GM21381 (cell line): ENCODE results near the gene CCDC57.
"Not testable (repeated sequence)": the region's sequence is repeated elsewhere in the genome, so short reads cannot be mapped to it uniquely, and the experiment has no call there.

Experiments used
- ATAC-seq: cut with Tn5 transposase; IDR thresholded peaks from one replicate; pipeline ENCODE4 v1.9.1; 2021; ENCODE audit warnings: mild to moderate bottlenecking, moderate library complexity; ENCODE audit not compliant: unreplicated experiment

CCDC57 gene

DNA sequence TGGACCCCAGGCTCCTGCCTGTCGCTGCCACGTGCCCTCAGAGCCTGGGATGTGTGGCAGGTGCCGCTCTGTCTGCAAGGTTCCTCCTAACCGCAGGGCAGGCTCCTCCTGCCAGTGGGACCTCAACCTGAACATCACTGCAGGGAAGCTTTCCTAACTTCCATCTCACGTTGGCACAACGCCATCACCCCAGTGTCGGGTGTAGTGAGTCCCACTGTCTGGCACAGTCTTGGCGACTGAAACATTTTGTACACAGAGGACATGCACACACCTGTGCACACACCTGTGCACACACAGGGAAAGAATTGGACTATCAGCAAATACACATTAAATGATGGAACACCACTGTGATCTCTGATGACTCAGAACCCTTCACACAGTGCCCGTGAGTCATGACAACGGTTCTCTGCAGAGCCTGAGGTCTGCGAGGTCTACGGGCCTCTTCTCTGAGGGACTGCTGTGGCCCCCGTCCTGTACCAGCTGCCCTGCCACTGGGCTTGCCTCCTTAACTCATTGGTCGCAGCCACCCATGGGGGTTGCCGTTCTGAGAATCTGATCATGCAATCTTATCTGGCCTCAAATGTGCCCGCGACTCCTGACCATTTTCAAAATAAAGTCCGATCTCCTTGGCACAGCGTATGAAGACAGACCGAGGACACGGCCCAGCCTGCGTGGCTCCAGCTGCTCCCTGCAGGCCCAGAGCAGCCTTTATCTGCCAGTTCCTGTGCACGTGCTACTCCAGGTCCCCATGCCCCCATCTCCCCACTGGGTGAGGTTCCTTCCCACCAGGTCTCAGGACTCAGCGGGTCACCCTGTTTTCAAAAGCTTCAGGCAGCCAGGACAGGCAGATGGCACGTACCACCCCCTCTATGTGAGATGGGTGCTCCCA is 7.6 kb downstream of the CCDC57 start:
- ATAC-seq: no peak

- ATAC-seq: no peak
Measured at GRCh38 chr17:82203920-82204319, 8.7 kb downstream of the CCDC57 start.

DNA sequence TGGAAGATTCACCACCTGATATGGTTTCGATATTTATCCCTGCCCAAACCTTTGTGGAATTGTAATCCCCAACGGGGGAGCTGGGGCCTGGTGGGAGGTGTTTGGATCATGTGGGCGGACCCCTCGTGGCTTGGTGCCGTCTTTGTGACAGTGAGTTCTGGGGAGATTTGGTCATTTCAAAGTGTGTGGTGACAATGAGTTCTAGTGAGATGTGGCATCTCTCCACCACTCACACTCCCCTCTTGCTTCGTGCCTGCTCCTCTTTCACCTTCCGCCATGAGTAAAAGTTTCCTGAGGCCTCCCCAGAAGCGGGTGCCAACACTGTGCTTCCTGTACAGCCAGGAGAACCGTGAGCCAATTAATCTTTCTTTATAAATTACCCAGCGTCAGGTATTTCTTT is 9.7 kb downstream of the CCDC57 start:
- no peak for ATAC-seq

DNA sequence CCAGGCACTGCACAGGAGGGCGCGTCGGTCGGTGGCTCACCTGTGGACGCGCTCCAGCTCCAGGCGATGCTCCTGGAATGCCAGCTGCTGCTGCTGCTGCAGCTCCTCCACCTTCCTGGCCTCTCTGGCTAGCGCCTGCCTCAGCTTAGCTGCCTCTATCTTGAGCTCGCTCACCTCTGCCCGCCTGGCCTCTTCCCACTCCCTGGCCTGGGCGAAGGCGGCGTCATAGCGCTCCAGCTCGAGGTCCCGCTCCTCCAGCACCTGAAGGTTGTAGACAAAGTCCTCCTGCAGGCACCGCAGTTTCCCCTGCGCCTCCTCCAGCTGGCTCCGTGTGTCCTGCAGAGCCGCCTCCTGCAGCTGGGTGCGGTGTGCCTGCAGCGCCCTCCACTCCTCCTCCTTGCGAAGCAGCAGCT is 11.1 kb downstream of the CCDC57 start:
- ATAC-seq: no peak

DNA sequence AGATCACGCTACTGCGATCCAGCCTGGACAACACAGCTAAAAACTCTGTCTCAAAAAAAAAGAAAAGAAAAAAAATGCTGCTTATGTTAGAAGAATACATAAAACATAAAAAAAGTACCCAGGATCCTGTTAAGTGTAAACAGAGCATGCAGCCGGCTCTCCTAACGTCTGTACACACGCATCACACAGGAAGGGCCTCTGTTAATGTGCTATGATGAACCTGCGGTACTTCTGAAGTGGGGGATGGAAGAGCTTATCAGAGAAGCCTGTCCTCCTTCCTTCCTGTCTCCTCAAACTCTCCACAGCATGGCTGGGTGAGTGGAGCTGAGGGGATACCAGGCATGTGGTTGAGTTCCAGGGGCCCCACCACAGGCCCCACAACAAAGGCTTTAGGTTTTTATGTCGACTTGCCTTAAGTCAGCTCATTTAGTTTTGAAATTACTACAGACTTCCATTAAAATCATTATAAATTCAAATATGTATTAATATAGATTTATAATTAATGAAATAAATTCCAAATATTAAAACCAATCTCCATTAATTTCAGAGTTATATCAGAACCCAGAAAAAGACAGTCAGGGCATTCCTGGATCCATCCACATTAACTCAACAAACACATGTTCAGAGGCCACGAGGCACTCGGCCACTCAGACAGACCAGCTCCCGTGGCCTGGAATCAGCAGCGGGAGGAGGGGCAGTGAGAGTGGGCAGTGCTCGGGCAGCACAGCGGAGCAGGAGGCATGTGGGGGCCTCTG is 11.7 kb downstream of the CCDC57 start:
- no peak for ATAC-seq

GRCh38 chr17:82200135-82200534 is 12.5 kb downstream of the CCDC57 start:
- ATAC-seq: no peak

DNA sequence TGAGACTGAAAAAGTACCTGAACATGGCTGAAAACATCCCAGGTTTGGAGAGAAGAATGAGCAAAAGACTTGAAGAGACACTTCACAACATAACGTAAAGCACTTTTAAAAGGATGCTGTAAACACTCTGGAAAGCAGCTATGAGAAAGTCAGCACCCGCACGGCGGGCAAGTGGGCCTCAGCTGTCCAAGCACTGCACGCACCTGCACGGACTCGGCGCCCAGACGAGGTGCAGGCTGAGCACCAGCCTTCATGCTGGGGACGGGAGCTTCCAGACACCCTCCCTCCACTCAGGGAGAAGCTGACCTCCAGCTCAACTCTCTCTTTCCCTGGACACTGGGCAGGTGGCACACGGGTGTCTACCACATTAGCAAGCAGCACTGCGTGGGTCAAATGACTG is 13.1 kb downstream of the CCDC57 start:
- ATAC-seq: no peak

GRCh38 chr17:82198092-82198491 is 14.6 kb downstream of the CCDC57 start:
- ATAC-seq: no peak

- no peak for ATAC-seq
Measured at GRCh38 chr17:82195675-82196672, 16.7 kb downstream of the CCDC57 start.

DNA sequence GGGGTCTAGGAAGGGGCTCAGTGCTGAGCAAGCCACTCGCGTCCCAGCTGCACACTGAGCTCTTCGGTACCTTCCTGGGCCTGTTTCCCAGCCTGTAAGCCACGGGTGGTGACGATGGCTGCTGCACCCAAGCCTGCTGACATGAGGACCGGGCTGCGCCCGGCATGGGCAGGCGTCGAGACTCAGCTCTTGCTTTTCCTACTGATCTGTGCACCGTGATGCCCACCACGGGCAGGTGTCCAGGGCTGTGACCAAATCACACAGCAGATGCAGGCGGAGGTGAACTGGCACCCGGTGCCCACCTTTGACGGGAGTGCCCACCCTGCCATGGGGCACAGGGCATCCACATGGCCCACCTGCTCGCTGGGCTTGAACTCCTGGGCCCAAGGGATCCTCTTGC is 17.9 kb downstream of the CCDC57 start:
- ATAC-seq: no peak

- no peak for ATAC-seq
Measured at GRCh38 chr17:82193520-82194220, 19.0 kb downstream of the CCDC57 start.

DNA sequence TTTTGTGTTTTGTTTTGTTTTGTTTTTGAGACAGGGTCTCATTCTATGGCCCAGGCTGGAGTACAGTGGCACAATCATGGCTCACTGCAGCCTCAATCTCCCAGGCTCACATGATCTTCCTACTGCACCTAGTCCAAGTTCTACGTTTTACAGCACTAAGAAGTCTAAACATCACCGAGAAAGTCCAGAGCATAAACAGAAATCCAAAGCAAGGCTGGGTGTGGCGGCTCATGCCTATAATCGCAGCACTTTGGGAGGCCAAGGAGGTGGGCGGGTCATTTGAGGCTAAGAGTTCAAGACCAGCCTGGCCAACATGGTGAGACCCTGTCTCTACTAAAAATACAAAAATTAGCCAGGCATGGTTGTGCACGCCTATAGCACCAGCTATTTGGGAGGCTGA is 19.6 kb downstream of the CCDC57 start:
- not testable (repeated sequence) for ATAC-seq

GRCh38 chr17:82188001-82188961 is 24.4 kb downstream of the CCDC57 start:
- no peak for ATAC-seq

DNA sequence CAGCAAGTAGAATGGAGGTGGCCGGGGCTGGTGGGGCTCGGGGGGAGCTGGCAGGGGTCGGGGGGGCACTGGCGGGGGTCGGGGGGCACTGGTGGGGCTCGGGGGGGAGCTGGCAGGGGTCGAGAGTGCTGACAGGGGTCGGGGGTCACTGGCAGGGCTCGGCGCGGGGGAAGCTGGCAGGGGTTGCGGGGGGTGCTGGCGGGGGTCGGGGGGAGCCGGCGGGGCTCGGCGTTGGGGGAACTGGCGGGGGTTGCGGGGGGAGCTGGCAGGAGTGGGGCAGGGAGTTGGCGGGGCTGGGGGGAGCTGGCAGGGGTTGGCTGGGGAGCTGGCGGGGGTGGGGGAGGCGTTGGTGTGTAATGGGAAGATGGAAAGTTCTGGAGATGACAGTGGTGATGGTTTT is 25.1 kb downstream of the CCDC57 start:
- no peak for ATAC-seq

DNA sequence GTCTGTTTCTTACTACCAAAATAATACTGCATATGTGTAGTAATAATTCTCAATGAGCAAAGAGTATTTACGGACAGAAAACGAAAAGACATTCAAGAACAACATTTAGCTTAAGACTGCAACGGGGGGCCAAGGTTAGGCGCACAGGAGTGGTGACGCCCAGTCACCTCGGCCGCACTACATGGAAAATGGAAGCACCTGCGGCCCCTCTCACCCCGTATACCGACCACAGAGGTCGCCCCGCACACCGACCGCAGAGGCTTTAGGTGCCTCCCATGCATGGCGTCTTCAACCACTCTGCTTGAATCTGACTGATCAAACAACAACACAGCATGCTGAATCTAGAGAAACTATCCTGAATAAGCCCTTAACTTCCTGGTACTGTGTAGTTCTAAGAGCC is 26.4 kb downstream of the CCDC57 start:
- ATAC-seq: no peak

DNA sequence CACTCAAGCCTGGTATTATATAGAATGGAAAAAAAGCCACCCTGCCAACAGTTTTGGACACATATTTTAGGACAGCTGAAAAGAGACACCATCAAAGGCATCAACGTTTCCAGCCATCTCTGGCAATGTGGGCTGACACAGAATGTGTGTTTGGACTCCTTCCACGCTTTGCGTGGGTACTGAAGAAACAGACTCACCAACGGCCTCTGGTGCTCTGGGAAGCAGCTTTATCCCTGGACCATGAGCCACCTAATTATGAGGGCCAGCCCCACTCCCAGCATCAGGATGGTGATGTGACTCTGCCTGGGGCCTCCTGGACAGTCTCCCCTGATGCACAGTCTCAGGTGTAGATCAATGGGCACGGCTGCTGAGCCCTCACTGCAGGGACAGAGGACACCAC is 27.9 kb downstream of the CCDC57 start:
- ATAC-seq: no peak

DNA sequence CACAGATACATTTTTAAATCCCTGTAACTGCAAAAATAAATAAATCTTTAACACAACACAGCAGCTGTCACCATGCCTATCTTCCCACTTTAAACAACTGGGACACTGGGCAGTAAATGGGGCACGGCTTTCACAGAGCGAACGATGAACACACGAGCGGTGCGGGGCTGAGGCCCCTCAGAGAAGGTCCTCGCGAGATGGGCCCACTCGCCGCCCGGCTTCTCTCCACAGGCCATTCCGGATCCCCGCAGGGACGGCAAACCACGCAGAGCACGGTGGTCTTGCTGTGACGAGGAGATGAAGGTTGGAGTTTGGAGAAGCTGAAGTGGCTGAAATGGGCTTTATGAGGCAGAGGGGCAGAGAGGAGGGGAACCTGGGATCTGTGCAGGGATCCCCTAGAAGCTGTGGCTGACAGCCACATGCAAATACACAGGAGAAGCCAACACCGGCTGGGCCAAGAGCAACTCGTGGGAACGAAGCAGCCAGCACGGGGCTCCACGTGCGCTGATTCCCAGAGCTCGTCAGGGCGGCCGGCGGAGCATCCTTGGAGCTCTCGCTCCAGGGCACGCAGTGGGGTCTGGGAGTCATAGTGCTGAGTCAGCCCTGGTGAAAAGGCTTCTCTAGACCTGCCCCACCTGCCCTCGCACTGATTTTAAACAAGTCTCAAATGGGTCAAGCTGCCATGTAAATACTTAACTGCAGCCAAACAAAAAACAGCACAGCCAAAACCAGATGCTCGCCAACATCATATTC is 31.7 kb downstream of the CCDC57 start:
- no peak for ATAC-seq

DNA sequence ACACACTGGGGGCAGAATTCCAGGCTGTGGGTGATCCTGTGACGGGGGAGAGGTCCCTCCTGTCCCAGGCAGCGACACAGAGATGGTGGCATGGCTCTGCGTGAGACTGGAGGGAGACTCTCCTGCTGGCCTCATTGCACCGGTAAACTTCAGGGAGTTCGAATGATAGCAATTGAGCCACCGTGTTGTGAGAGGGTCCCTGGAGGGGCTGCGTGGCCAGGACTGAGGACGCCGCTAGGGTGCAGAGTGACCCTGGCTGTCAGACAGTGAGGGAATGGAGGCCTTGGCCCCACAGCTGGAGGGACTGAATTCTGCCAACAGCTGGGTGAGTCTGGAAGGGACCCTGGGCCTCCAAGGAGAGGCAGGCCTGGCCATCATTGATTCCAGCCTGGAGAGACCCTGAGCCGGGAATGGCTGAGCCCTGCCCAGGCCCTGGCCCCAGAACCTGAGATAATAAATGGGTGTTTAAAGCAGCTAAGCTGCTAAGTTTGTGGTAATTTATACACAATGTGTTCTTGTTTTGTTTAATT is 32.6 kb downstream of the CCDC57 start:
- ATAC-seq: no peak
